ENCODE data around the gene IQCK.
"Not testable (repeated sequence)": the region's sequence is repeated elsewhere in the genome, so short reads cannot be mapped to it uniquely, and the experiment has no call there.

The IQCK gene

DNA sequence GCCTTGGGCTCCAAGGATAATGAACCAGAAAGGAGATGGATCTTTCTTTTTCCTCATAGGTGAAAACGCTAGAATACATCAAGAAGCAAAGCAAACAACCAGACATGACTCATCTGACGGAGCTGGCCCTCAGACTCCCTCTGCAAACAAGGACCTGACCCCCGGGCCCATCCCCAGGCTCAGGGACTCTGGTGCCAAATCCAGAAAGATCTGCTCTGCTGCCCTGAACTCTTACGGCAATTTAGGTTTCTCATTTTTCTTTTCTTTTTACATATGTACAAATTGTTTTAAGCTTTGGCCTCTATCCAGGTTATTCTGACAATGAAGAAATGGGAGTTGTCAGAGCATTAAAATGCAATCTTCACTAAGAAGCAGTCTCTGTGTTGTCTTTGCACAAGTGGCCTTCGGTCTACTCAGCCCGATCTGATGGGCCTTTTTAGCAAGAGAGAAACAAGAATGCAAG, 17.7 kb upstream of the IQCK start:
- FAIRE-seq, result no peak

DNA sequence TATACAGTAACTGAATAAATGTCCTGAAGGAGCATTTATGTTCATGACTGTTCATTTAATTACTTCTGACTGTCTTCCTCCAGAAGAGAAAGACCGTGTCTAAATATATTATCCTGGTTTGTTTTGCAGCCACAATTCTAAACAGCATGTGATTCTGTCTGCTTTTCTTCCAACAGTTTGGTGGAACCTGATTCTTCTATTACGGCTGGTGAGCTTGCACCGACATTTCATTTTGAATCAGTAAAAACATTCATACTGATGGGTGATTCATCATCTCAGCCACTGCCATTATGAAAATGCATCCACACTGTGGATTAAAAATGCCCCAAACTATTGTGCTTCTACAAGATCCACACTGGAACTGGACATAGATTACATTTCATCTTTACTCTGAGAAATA, 17.0 kb upstream of the IQCK start:
- no peak for FAIRE-seq

DNA sequence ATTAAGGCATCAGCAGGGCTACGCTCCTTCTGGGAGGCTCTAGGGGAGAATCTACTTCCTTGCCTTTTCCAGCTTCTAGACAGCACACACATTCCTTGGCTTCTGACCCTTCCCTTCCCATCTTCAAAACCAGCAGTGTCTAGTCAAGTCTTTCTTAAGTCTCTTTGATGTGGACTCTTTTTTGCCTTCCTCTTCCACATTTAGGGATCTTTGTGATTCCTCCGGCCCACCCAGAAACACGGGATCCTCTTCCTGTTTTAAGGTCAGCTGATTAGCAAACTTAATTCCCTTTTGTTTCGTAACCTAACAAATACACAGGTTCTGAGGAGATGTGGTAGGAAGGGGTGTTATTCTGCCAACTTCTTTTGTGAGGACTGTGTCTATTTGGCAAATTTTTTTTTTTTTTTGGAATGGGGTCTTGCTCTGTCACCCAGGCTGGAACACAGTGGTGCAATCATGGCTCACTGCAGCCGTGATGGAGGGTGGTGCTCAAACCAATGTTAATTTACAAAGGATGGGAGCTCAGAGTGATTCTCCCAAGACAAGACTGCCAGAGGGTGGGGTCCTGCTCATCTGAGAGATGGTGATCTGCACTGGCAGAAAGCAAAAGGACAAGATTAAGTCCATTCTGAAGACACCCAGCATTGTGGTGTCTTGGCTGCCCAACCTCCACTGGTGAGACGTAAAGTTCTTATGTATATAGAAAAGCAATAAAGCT, 14.7 kb upstream of the IQCK start:
- FAIRE-seq, result no peak

DNA sequence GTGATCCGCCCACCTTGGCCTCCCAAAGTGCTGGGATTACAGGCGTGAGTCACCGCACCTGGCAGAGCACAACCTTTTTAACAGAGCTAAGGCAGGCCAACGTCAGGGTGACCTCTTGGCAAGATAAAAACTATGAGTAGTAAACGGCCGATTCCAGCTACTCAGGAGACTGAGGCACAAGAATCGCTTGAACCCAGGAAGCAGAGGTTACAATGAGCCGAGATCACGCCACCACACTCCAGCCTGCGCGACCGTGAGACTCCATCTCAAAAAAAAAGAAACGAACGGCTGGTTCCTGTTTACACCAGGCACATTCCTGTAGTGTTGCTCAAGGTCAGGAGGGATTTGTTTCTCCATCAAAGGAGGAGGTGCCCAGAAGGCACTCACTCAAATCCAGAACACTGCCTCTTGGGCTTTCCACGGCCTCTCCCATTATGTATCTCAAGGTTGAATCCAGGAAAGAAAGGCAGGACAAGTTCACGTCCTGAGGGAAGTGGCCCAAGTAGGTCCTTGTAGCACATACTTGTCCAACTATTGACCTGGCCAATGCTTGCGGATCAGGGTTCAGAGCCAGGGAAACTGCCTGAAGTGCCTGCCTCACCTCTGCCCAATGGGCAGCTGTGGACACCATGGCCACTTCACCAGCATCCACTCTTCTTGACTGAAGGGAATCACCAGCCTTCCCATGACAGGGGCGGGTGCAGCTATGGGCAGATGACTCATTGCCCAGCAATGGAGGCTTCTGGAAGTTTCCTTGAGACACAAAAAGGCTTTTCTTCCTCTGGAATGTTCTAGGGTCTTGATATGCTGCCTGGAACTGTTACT, 13.5 kb upstream of the IQCK start:
- no peak for FAIRE-seq

GRCh38 chr16:19705146-19705501, 12.9 kb upstream of the IQCK start:
- no peak for FAIRE-seq

DNA sequence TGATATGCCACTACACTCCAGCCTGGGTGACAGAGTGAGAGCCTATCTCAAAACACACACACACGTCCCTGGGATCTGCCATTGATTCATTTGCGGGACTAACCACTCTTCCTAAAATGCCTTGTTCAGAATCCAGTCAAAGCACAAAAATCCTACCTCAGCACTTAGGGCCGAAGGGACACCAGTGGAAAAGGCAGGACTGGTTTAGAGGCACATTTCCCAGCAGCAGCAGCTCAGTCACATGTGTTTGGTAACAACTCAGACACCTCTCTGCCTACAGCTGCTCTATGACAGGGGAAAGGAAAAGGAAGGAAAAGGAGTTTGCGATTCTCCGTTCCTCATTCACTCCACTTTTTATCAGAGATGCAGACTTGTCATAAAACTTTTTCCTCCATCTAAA, 12.2 kb upstream of the IQCK start:
- no peak for FAIRE-seq

DNA sequence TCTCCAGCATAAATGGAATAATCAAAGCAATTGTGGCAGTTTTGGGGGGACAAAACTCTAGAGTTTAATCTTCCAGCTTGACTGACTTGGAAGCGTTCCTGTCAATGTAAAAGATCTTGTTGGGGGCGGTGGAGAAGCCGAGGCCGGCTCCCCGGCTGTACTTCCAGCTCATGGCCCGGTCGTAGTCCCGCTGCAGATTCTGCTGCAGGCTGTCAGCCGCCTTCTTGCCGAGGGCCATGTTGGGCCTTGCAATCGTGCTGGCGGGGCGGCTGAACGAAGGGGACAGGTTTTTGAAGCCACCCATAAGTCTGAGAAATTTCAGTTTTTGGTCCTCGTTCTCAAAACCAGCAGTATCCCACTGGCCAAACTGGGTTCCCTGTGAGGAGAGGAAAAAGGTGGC, 11.2 kb upstream of the IQCK start:
- FAIRE-seq, result no peak

DNA sequence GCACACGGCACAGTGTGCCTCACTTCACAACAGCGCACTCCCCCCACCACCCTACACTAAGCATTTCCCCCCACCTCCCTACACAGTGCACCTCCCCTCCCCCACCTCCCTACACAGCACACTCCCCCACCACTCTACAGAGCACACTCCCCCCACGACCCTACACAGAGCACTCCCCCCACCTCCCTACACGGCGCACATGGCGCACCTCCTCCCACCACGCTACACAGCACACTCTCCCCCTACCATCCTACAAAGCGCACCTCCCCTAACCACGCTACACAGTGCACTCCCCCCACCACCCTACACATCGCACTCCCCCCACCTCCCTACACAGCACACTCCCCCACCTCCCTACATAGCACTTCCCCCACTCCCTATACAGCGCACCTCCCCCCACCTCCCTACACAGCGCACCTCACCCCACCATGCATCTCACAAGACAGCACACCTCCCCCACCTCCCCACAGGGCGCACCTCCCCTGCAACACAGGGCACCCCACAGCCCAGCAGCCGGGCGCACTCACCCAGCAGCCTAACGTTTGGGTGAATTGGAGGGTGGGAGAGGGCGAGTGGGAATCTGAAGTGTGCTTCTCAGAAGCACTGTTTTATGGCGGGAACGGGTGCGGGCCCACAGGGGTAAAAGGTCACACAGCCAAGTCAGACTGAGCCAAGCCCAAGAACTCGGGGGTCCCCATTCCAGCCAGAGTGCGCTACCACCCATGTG, 10.3 kb upstream of the IQCK start:
- FAIRE-seq, result no peak

DNA sequence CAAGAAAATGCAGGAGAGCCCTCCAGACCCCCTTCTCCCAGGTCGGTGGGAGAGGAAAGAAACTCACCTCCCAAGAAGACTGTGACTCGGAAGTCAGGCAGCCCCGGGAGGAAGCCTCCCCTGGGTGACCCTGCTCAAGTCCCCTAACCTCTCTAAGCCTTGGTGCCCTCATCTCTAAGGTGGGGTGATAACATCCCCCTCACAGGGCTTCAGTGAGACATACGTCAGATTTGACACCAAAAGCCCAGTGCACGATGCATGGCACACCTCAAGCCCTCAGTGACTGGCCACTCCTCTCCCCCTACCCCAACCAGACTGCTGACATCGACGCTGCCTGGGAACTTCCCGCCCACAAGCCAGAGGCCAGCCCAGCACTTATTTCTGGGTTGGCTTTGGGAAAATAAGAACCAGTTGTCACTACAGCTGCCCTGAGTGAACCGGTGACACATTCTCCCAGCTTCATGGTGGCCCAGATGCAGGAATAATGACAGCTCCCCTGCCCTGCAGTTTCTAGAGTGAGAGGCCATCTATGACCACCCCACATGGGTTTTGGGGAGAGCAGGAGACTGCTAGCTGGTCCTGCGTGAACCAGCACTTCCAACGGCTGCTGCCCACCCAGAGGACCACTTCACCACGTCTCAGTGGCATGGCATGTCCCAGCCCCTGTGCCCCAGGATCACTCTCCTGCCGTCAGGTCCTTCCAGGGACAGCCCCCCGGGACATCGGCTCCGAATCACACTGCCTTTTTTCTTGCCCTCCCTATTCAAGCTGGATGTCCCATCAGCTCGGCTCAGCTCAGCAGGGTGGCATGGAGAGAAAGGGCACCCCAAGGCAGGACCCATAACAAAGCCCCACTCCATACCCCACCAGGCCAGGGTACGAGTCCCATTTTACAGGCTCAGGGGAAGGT, 9.5 kb upstream of the IQCK start:
- FAIRE-seq, result no peak

GRCh38 chr16:19709381-19710136, 8.5 kb upstream of the IQCK start:
- FAIRE-seq, result no peak

- no peak for FAIRE-seq
Observed at GRCh38 chr16:19710191-19710908, 7.7 kb upstream of the IQCK start.

DNA sequence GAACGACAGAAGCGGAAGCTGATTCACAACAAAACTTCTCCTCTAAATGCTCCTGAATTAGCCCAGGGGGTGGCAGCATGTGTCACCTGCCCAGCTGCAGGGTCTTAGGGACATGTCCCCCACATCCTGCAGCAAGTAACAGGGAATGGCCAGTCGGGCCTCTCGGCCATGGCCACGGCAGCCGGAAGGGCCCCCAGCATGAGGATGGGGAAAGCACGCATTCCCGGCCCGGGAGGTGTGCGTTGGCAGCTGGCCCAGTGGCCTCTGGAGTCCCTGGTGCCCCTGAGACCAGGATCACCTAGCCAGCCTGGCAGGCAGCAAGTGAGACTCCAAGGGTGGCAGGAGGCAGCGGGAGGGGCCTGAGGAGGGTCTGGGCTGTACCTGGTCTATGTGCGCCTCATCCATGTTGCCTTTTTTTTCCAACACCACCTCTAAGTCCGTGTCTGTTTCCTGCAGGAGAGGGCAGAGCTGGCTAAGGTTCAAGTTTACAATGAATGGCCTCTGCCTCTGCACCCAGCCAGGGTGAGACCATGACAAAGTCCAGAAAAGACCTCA, 7.0 kb upstream of the IQCK start:
- no peak for FAIRE-seq

DNA sequence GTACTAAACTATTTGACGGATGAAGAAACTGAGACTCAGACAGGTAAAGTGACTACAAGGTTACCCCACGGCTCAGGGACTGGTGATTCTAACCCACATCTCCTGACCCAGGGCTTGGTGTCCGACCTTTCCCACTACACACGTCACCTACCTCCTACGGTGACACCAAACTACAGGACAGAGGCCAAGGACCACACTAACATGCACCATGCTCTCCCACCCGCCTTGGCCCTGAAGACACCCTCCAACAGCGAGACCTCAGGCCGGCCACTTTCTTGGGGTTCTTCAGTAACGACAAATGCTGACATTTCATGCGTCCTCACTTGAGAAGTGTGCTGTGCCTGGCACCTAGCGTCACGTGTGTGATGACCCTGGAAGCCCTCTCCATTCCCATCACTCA, 6.4 kb upstream of the IQCK start:
- FAIRE-seq, result no peak

DNA sequence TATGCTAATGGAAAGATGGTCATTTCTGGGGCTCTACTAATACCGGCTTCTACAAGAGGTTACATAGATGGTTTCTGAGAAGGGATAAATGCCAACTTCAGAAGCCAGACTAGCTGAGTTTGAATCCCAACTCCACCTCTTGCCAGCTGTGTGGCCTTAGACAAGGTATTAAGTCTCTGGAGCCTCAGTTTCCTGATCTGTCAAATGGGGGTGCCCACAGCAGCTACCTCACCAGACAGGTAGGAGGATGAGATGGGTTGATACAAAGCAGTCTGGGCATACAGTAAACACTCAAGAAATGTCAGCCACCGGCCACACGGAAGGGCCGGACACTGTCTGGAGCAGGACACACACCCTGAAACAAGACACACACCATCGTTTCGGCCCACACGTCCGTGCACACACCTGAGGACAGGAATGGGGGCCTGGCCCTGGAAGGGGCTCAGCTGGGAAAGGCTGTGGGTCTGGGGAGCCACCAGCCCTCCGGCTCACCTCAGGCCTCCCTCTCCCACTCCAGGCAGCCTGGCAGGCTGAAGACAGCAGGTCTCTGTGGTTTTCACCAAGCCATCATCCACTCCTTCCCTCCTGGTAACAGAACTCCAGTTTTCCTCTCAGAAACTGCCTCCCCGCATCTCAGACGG, 5.5 kb upstream of the IQCK start:
- FAIRE-seq, result no peak

- FAIRE-seq, result no peak
Observed at GRCh38 chr16:19713697-19714096, 4.4 kb upstream of the IQCK start.

DNA sequence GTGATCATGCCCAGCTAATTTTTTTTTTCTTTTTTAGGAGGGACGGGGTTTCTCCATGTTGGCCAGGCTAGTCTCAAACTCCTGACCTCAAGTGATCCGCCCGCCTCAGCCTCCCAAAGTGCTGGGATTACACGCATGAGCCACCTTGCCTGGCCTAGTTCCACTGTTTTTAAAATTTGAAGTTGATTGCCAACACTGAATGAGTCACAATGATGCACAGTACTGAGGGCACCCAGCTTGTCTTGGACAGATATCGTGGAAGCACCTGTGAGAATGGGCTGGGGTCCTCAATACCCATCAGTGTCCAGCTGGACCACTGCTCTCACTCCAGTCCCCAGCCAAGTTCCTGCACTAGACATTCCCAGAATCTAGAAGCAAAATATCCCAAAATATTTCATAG, 2.5 kb upstream of the IQCK start:
- no peak for FAIRE-seq

DNA sequence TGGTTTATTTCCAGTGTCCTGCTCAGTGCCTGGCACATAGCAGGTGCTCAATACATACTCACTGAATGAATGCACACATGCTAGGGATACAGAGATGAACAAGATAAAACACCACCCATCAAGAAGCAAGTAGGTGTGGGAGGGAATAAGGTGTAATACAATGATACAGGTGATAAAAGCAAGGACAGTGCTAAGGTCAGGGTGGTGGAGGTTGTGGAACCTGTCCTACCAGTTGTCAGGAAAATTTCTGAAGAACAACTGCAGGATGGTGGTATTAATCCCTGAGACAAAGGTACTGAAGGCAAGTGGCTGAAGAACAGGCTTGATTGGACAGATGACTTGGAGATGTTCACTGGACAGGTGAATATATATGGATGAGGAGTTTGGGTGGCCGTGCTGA, 1.9 kb upstream of the IQCK start:
- FAIRE-seq, result no peak

- not testable (repeated sequence) for FAIRE-seq
Observed at GRCh38 chr16:19716728-19717127, 1.3 kb upstream of the IQCK start.

DNA sequence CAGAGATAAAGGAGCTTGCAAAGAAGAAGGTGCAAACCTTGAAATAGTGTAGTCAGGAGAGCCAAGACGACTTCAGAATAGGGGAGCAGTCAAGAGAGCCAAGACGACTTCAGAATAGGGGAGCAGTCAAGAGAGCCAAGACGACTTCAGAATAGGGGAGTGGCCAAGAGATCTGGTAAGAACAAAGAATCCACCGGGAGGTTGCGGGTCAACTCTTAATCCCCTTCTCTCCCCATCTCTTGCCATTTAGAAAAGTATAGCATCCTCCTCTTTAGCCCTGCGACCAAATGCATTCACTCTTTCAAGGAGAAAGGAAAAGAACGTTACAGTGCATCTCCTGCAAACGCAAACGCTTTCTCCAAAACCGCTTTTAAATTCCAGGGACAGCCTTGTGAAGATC, 757 bp upstream of the IQCK start:
- no peak for FAIRE-seq

- no peak for FAIRE-seq
Observed at GRCh38 chr16:19718624-19718965, 524 bp downstream of the IQCK start.
